GM21447 (cell line): ENCODE data around the gene LUZP2.
"Not testable (repeated sequence)": the region's sequence is repeated elsewhere in the genome, so short reads cannot be mapped to it uniquely, and the experiment has no call there.

Experiments used
- ATAC-seq: cut with Tn5 transposase; IDR thresholded peaks from one replicate; pipeline ENCODE4 v1.9.1; 2021; ENCODE audit not compliant: unreplicated experiment

The LUZP2 gene

DNA sequence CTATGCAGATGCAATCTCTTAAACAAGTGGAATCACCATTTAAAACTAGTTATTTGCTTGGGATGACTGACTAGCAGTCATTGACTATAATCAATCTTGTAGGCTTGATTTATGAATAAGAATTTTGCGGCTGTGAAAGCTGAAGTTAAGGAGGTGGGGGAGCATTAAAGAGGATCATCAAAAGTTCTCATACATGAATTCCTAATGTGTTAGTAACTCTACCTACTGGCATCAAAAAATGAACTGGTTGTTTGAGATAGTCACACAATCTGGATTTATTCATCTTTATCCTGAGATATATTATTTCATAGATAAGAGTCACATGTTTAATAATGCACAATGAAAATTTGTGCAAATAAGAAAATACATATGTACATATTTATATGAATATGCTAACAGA is 393.6 kb downstream of the LUZP2 start:
- no peak for ATAC-seq

DNA sequence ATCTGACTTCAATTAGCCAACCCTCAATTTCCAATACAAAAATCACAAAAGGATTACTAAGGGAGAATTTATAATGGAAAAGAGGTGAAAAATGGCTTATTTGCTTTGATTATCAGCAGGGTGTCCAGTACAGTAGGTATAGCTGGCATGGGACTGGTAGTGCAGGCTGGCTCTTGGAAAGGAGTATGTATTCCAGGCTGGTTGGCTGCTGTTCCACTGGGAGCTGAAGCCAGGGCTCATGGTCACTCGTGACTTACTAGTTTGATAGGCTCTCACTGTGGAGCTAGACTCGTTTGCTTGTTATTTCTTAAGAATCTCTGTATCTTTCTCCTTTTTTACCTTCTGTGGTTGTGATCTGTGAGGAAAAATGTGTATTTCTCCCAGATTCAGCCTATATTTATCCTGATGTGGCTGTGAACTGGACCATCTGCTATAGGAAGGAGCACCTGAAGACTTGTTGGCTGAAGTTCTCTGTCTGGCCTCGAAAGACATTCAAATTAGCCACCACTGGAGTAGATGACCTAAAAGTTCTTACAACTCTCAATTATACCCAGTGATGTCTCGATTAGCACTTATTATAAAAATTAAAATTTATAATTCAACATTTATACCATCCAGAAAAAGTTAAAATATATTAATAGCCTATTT is 395.1 kb downstream of the LUZP2 start:
- ATAC-seq = not testable (repeated sequence)

DNA sequence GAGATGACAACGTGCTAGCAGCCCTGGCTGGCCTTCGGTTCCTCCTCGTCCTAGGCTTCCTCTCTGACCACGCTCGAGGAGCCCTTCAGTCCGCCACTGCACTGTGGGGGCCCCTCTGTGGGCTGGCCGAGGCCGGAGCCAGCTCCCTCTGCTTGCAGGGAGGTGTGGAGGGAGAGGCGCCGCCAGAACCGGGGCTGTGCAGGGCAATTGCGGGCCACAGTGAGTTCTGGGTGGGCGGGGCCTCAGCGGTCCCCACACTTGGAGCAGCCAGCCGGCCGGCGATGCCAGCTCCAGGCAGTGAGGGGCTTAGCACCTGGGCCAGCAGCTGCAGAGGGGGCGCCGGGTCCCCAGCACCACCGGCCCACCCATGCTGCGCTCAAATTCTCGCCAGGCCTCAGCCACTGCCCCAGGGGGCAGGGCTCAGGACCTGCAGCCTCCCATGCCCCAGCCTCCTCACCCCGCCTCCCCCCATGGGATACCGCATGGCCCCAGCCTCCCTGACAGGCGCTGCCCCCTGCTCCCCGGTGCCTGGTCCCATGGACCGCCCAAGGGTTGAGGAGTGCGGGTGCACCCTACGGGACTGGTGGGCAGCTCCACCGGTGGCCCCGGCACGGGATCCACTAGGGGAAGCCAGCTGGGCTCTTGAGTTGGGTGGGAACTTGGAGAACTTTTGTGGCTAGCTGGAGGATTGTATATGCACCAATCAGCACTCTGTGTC is 399.4 kb downstream of the LUZP2 start:
- ATAC-seq = no peak

DNA sequence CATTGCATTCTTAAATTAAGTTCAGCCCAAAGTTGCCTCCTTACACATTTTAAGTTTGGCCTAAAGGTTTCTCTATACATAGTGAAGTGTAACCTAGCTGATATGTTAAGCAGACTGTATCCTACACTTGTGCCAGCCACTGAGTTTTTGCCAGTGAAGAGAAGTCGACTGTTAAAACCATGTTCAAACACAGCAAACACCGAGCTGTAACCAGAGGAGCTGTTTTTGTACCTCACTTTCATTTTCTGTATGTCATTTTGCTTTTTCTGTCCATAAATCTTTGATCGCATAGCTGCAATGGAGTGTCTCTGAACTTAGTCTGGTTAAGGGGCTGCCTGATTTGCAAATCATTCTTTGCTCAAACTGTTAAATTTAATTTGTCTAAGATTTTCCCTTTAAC is 403.7 kb downstream of the LUZP2 start:
- no peak for ATAC-seq

DNA sequence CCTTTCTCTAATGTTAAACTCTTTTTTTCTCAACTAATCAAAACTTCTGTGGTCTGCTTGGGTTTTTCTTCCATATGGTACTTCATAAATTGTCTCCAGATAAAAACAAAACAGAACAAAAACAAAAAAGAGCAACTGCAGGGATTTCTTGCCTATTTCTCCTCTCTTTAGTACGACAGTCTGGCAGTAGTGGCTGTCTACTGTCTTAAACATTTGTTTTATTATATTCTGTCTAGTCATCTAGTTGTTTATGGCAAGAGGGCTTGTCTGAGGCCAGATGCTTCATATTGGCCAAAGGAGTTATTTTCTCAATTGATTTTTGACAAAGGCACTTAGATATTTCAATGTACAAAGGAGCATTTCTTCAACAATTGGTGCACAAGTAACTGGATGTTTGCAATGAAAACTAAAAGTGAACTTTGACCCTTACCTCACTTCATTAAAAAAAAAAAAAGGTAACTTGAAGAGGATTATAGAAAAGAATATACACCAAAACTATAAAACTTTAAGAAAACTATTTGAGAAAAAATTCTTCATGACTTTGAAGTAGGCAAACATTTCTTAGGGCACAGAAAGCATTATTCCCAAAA is 404.2 kb downstream of the LUZP2 start:
- ATAC-seq = no peak

DNA sequence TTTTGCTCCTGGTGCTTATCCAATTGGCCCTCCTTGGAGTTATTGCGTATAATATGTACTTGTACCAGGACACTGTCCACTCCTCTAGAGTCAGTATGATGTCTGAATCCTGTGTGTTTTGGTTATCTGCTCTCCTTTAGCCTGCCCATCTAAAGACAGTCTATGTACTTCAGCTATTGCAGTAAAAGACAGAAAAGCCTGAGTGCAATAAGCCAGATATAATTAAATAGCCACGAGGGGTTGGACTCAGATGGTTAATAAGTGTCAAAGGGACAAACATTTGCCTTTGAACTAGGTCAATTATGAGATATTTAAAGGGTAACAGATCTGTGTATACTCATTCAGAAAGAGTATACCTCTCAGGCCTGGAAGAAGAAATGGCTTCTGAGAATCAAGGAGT is 406.7 kb downstream of the LUZP2 start:
- ATAC-seq = no peak

DNA sequence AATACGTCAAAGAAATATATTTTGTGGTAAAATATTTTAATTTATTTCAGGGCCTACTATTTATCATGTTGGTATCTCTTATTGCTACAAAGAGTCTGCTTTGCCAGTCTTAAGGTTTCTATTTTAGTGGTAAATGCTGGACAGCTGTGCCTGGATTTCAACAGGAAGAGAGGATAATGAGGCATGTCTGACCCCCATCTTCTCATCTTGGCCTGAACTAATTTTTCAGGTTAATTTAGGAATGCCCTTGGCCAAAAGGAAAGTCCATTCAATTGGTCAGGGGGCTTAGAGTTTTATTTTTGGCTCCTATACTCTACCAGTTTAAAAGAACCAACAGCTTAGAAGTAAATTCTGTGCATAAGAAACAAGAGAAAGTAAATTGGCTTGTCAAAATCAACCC is 428.2 kb downstream of the LUZP2 start:
- ATAC-seq = no peak

DNA sequence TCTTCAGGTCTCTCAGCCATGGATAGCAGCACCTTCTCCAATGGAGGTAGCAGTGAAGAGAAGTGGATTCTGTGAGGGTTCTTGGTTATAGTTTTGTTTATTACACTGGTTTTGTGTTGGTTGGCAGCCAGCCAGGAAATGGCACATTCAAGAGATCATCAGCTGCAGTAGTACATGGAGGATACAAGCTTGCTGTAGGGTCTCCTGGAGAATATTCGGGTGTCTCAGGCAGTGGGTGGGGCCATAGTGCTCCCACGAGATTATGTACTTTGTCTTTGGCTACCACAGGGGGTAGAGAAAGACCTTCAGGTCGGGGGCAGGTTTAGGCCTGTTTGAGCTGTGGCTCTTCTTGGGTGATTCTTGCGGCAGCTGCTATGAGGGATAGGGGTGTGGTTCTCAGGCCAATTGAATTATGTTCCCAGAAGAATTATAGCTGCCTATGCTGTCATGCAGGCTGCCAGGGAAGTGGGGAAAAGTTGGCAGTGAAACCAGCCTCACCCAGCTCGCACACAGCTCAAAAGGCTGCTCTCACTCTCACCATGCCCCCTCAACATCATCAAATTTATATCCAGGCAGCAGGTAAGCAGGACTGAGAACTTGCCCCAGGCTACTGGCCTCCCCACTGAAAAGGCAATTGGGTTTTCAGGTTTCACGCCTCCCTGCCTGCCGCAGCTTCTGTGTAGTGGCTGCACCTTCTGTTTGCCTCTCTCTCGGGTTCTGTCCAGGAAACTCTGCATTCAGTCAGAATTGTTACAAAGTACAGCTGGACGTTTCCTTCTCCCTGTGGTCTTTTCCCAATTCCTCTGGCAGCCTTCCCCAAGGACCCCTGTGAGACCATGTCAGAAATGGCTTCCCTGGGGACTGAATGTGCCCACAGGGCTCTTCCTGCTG is 435.5 kb downstream of the LUZP2 start:
- no peak for ATAC-seq

DNA sequence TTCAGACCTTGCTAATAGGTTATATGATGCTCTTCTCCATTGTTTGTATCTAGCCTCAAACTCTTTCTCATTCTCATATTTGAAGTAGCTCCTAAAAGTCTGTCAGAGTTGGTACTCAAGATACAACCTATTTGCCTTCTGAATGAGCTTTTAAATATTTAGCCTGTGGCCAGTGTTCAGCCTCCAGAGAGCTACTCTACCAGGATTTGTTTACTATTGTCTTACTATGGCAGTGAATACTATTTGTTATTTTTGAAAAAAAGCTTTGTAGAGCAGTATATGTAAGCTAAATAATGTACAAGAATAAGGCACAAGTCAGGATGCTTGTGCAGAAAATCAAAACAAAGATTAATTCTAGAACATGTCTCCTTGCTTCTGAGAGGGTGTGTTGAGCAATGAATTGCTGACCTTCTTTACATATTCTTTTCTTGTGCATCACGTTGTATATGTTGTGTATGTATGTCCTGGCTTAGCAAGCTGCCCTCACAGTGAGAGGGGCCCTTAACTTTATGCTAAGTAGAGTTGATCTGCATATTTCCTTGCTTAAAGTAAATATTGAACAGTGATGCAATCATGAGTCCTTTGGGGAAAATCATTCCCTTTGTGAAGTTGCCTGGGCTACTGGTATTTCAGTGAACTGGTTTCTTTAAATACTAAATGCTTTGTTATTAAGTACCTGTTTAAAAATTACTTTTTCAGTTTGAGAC is 438.0 kb downstream of the LUZP2 start:
- no peak for ATAC-seq

DNA sequence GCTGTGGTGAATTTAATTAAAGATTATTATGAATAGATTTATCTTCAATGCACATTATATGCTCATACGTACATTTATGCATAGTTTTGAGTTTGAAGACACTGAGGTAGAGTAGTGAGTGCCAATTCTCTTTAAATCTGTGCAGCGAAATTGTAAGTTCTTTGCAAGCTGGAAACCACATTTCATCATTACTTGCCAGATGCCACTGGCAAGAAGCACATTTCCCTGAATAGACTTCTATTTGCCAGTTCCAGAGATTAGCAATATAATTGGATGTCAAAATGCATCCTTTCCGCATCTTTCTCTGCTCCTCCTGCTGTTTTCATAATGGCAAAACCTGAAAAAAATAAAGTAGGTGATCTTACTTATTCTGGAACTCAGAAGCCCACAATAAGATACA is 448.0 kb downstream of the LUZP2 start:
- ATAC-seq = no peak

DNA sequence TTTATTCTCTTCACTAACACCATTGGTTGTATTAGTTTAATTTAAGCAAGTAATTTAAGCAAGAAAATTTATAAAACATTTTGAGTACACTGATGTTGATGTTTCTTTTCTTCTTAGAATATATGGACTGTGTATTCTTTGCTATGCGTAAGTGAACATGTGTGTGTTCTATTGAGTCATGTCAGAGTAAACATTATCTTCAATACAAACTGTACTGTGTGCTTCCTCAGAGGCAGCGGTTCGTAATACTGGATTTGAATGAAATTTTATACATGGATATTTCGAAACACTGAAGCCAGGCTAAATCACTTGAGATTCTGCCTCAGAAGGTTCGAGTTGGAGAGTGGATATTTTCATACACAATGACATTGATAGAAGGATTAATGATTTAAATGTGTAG is 452.6 kb downstream of the LUZP2 start:
- no peak for ATAC-seq

DNA sequence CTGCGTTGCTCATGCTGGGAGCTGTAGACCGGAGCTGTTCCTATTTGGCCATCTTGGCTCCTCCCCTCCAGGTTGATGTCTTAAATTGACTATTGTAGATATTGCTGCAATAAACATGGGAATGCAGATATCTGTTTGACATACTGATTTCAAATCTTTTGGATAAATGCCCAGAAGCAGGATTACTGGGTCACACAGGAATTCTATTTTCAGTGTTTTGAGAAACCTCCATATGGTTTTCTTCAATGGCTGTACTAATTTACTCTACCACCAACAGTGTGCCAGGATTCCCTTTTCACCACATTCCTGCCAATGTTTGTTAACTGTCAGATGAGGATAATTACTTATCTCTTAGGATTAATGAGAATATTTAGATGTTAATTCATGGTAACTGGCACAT is 467.0 kb downstream of the LUZP2 start:
- ATAC-seq = no peak

DNA sequence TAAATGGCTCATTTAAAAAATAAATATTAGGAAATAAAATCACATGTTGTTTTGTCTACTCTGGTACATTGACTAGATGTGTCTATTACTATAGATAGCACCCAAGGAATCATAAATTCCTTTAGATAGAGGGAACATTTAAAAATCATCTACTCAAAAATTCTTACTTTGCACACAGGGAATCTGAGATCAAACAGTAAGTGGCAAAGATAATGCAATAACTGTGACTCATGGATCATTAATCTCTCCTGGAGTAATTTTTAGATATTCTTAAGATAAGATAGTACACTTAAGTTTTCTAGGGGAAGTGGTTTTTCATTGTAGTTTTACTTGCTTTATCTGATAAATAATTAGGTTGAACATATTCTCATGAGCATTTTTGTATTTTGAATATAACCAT is 468.9 kb downstream of the LUZP2 start:
- no peak for ATAC-seq

DNA sequence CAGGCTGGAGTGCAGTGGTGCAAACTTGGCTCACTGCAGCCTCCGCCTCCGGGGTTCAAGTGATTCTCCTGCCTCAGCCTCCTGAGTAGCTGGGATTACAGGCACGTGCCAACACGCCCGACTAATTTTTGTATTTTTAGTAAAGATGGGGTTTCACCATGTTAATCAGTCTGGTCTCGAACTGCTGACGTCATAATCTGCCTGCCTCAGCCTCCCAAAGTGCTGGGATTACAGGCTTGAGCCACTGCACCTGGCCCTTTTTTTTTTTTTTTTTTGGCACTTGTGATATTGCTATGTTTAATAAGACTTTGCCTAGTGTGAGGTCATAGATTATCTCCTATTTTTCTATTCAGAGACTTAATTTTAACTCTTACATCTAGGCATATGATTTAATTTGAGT is 497.1 kb downstream of the LUZP2 start:
- not testable (repeated sequence) for ATAC-seq

DNA sequence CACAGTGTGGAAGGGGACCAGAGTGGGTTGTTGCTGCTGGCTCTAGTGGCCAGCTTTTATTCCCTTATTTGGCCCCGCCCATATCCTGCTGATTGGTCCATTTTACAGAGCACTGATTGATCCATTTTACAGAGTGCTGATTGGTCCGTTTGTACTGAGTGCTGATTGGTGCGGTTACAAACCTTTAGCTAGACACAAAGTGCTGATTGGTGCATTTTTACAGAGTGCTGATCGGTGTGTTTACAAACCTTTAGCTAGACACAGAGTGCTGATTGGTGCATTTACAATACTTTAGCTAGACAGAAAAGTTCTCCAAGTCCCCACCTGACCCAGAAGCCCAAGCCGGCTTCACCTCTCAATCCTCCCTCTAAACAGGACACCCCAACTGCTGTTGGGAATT is 503.1 kb downstream of the LUZP2 start:
- not testable (repeated sequence) for ATAC-seq

DNA sequence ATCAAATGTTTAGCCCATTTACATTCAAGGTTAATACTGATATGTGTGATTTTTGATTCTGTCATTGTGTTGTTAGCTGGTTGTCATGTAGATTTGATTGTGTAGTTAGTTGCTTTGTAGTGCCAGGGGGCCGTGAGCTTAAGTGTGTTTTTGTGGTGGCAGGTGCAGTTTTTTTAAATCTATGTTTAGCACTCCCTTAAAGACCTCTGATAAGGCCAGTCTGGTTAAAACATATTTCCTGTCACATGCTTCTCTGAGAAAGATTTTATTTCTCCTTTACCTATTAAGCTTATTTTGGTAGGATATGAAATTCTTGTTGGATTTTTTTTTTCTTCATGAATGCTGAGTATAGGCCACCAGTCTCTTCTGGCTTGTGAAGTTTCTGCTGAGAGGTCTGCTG is 540.6 kb downstream of the LUZP2 start:
- no peak for ATAC-seq

DNA sequence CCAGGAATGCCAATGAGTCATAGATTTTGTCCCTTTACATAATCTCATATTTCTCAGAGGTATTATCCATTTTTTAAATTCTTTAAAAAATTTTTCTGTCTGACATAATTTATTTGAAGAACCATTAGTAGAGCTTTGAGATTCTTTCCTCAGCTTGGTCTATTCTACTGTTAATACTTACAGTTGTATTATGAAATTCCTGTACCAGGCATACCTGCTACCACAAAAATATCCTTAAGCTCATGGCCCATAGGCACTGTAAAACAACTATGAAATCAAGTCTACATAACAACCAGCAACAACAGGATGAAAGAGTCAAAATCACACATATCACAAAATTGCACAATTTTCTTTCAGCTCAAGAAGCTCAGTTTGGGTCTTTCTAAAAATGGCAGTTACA is 541.3 kb downstream of the LUZP2 start:
- no peak for ATAC-seq

DNA sequence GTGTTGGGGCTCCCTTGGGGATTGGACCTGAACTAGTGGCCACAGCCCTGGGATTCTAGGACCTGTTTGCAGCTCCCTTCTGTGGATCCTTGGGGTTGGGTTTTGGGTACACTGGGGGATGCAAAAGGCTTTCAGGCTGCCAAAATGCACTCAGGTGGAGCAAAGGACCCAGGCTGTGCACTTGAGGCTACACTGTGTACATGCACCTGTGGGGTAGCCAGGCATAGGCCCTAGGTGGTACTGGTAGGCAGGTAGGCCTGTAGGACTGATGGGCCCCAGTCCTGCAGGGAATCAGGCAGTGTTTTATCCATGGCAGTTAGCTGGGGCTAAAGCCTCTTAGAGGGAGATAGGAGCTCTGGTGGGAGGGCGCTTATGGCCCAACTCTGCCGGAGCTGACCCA is 542.3 kb downstream of the LUZP2 start:
- no peak for ATAC-seq

DNA sequence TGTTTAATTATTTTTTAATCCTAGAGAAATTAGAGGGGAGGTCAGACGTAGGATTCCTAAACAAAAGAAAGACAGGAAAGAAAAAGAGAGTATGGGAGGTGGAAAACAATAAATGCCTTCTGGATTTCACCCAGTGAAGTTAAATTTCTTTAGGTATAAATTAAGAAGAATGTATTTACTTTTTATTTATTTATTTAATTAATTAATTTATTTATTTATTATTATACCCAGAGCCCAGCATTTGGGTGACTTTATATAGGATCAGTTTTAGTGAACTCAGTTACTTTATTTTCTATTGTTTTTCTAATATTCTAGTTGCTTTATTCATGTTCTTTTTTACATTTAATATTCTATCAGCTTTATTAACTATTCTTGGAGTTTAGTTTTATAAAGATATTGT is 551.8 kb downstream of the LUZP2 start:
- no peak for ATAC-seq

DNA sequence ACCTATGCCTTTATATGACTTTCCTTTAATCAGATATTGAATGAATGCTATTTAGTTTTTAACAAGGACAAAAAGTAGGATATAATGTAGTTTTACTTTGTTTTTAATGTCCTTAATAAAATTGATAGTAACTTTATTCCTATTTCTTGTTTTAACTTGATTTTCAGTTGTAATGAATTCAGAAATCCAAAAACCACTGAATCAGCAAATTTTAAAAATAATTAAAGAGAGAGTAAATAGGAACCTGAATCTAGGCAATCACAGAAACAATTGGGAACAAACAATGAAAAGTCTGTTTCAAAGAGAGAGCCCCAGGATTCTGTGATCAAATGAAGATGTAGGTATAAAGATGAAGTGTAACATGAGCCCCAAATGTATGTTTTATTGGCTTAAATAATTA is 556.0 kb downstream of the LUZP2 start:
- ATAC-seq = no peak

DNA sequence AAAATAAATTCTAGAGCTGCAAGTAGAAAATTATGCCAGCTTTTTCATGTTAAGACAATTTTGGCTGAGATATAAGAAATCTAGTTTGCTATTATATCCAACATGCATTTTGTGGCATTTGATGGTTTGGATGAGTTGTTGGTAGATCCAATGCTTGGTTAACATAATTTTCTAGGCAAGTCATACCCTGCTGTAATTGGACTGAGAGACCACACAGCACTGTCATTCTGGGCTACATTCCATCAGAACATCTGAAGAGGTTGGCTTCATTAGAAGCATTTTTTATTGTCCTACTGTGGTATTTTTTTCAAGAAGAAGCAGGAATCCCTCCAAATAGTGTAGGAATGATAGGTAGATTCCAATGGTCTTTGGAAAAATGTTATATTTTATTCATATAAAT is 561.0 kb downstream of the LUZP2 start:
- ATAC-seq = no peak
